Right lobe of liver (tissue), 4 donors: ENCODE data around the gene MRPL36.

Experiments
- POLR2A ChIP-seq: fragments of 450-650 bp; IDR thresholded peaks from one replicate; pipeline ENCODE4 v1.6.1; 2017; ENCODE audit warnings: antibody characterized with exemption, mild to moderate bottlenecking
- TF ChIP-seq, protein P1 (sequence below), 4 donors: fragments of 200-600 bp in 3 of 4; fragments of 450-650 bp in 1 of 4; IDR thresholded peaks; one replicate each; pipeline versions ENCODE4 v1.5.1 to v1.8.0; 2016 to 2022; ENCODE audit warnings: antibody characterized with exemption in 4 of 4, mild to moderate bottlenecking in 2 of 4
- donor health status: DM: no; HTN: no; CAD: no.
- donor health status: DM: no; HTN: no; CAD: no.
- donor health status: DM: no; HTN: yes; CAD: no.

DNA sequence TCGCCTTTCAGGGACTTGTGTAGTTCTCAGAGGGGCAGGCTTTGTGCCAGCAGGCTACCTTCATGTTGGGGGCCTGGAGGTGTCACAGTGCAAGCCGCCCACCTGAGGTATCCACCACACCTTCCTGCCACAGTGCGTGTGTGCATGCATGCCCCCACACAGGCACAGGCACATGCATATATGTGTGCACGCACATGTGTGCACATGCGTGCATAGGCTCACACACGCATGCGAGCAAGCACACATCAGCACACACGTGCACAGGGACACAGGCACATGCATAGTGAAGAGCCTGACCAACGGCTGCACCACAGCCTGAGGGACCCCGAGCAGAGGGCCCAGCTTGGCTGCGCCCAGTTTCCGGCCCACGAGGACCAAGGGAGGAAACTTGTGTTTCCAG, 46.9 kb upstream of the MRPL36 start:
- TF ChIP-seq, protein P1, sequence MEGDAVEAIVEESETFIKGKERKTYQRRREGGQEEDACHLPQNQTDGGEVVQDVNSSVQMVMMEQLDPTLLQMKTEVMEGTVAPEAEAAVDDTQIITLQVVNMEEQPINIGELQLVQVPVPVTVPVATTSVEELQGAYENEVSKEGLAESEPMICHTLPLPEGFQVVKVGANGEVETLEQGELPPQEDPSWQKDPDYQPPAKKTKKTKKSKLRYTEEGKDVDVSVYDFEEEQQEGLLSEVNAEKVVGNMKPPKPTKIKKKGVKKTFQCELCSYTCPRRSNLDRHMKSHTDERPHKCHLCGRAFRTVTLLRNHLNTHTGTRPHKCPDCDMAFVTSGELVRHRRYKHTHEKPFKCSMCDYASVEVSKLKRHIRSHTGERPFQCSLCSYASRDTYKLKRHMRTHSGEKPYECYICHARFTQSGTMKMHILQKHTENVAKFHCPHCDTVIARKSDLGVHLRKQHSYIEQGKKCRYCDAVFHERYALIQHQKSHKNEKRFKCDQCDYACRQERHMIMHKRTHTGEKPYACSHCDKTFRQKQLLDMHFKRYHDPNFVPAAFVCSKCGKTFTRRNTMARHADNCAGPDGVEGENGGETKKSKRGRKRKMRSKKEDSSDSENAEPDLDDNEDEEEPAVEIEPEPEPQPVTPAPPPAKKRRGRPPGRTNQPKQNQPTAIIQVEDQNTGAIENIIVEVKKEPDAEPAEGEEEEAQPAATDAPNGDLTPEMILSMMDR (IDR thresholded peaks at IDR 0.05): no peak
- no peak for TF ChIP-seq POLR2A
